Activated CD4-positive, alpha-beta T cell treated with anti-CD3 and anti-CD28 coated beads, Interleukin-2, Interleukin-4, amounts not matched to agents 100 ng/mL and 50 ng/mL, durations not matched to agents 16 hours and 8 hours (primary cell): Measurements from ENCODE around the gene ABHD12B.
"Not testable (repeated sequence)": the region's sequence is repeated elsewhere in the genome, so short reads cannot be mapped to it uniquely, and the experiment has no call there.

Experiments used
- DNase-seq: peaks from one replicate; pipeline ENCODE4 v3.0.0-alpha.2; 2020; ENCODE audit warnings: low spot score

The ABHD12B gene

DNA sequence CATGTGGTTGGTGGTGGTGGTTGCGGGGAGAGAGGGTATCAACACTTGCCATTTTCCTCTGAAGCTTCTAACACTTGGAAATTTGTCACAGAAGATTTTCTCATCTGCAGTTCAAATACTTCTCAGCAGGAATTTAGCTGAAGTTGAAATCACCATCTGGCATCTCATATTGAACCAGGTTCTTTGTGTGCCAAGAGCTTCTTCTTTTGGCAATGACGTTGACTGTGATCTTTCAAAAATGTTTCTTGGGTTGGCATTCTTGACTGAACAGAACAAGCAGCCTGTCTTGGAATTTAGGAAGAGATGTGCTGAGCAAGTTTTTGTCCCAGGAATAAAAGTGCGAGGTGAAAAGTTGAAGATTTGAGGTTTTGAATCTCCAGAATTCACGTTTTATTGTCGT is 32.2 kb upstream of the ABHD12B start:
- DNase-seq: no peak

DNA sequence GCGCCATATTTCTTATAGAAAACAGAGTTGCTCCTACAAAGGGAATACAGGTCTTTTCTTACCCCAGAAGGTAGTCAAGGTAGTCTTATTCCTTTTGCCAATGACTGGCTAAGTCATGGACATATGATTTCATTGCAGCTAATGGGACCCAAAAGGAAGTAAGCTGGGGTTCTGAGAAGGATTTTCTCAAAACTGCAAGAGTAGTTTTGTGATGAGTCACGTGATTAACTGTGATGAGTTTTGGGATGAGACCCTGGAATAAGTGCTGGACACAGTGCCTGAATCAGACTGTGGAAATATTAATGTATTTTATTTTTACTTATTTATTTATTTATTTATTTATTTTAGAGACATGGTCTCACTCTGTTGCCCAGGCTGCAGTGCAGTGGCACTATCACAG is 27.5 kb upstream of the ABHD12B start:
- no peak for DNase-seq

DNA sequence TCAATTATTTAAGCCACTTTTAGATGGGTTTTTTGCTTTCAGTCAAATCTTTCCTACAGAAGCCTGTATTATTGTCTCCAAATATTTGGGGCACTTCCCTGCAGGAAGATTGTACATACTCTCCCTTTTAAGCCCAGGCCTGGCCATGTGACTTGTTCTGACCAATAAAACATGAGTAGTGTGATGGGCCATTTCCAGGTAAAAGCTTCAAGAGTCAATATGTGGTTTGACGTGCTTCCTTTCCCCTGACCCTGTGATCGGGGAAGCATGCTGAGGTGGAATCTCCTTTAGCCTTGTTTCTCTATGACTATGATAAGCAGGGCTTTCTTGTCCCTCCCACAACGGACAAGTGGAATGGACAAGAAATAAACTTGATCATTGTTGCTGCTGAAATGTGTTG is 26.7 kb upstream of the ABHD12B start:
- DNase-seq: no peak

DNA sequence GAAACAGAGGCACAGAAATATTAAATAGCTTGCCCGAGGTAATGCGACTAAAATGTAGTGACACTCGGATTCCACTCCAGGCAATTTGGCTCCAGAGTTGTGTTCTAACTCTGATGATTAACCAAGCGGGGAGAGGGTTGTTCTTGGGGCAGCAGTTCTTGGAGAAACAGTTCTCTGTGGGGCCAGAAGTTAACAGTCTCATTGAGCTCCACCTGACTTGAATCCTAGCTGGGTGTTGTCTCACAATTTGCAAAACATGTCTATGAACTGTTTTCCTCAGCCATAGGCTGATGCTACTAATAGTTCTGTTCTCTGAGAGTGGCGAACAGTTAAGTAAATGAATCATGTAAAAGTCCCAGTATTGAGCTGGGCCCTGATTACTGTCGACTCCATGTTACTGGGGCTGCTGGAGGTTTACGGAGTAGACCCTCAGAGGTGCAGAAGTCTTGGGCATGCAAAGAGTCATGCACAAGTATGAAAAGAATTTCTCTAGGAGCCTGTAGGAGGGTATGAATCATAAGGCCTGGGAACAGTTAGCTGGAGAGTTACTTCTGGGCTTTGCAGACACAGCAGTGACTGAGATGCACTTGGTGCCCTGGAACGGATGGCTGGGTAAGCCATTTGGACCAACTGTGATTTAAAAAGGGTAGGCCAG is 25.5 kb upstream of the ABHD12B start:
- DNase-seq: no peak

DNA sequence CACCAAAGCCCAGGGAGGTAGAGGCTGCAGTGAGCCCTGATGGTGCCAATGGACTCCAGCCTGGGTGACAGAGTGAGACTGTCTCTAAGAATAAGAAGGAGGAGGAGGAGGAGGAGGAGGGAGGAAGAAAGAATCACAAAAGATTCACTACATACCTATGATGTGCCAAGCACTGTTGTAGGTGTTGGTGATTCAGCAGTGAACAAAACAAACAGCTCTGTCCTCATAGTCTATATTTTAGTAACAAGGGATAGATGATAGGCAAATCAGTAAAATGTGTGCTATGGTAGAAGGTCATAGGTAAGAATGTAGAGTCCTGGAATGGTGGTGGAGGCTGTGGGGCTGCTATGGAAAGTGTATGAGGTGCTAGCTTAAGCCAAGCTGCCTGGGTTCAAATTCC is 18.0 kb upstream of the ABHD12B start:
- DNase-seq: no peak

DNA sequence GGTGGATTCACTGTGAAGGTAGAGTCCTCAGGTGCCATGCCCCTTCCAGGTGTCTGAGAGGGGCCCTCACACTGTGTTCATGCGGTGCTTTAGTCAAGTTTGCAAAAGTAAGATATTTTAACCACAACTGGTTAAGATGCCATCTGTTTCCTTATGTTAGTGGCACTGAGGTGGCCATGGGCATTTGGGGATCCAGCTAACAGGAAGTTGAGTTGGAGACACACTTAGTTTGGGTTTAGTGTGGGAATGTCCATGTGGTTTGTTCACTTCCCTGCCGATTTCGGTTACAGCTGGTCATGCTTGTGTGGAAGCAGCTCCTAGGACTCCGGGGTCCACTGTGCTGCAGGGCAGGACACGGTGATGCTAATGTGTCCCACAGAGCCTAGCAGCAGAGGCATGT is 17.3 kb upstream of the ABHD12B start:
- DNase-seq: no peak

DNA sequence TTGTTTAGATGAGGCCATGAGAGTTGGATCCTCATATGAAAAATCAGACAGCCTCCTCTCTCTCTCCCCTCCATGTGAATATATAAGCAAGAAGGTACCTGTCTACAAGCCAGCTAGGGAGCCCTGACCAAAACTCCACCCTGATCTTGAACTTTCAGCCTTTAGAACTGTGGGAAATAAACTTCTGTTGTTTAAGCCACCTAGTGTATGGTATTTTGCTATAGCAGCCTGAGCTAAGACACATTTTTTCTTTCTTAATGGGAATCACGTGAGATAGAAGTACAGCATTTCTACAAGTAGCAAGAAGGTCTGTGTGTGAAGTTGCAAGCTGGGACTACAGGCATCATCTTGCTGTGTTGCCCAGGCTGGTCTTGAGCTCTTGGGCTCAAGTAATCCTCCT is 16.3 kb upstream of the ABHD12B start:
- no peak for DNase-seq

DNA sequence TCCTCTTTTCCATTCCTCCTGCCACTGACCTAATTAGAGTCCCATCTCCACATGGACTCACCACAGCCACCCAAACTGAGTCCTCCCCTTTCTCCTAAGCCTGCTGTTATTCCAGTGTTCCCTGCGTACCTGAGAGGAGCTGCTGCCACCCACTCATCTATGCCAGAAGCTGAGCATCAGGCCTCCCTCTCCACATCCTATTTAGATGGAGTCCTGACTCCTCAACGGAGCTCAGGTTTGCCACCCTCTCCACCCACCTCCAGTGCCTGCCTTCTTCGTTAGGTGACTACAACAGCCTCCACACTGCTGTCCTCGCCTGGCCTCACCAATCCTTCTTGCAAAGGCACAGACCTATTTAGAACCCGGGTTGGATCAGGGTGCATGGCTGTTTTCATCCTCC is 15.2 kb upstream of the ABHD12B start:
- DNase-seq: no peak

DNA sequence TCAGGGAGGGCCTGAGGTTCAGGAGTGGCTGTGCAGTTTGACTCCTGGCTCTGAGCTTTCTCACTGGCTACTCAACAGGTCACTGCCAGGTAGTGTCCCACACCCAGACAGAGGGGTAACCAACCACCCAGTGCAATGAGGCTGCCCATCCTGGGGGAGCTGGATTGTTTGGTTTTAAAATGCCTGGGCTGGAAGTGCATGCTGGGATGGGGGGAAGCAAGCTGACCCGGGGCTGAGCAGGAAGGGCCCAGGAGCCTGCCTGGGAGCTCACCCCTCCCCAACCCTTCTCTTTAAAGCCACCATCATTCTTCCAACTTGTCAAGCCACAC is 12.6 kb upstream of the ABHD12B start:
- DNase-seq: no peak

DNA sequence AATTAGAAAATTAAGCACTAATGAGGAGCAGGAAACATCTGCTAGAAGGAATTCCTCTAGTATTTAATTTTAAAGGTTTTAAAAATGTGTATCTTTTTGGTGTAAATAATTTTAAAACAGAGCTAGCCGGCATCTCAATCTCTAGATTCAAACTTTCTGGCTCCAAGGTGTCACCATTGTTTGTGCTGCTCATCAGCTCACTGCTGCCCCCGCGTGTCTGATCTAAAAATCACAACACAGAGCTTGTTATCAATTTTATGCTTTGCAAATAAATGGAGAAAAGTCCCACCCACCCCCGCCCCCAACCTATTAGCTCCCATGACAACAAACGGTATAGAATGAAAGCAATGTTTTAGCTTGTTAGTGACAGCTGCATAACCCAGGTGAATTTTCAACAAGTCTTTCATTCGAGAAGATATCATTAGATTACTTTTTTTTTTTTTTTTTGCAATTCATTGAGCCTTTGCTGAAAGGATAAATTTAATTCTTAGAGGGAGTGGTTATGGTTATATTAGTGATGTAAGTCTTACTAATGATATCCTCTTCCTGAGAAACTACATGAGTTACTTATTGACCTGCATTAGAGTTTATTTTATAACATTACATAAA is 11.3 kb upstream of the ABHD12B start:
- peak; percentile 86 for DNase-seq

DNA sequence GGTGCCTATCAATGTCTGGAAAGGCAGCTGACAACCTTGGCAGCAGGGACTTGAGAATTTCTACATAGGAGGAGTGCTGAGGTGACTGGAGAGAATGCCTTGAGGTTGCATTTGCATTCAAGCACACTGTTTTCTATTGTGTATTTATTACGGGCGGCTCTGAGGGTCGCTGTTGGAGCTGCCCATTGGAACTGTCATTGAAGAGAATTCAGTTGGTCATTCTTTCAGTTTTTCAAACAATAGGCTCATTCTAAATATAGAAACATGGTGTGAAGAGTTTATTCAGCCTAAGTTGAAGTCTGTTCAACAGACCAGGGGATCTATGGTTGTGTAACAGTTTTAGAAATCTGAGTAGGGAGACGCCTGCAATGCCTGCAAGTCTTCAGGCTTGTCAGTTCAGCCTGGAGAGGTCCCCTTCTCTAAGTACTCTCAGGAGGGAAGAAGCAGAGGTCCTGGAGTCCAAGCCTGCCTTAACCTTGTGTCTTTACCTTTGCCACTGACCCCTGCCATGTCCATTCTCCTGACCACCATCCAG is 9.8 kb upstream of the ABHD12B start:
- DNase-seq: no peak

DNA sequence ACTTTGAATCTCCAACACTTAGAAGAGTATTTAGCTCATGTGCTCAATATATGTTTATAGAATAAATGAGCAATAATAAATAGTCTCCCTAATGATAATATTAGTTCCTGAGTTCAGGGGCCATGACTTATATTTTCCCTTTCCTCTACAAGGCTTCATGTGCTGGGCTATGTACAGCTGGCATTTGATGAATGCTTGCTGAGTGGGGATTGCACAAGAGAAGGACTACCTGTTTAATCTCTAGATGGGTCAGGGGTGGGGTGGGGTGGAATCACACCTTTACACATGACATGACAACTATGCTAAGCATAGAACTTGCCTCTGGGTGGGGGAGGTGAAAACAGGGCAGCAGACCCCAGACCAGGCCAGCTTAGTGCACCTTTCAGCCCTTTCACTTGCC is 7.6 kb upstream of the ABHD12B start:
- DNase-seq: no peak

DNA sequence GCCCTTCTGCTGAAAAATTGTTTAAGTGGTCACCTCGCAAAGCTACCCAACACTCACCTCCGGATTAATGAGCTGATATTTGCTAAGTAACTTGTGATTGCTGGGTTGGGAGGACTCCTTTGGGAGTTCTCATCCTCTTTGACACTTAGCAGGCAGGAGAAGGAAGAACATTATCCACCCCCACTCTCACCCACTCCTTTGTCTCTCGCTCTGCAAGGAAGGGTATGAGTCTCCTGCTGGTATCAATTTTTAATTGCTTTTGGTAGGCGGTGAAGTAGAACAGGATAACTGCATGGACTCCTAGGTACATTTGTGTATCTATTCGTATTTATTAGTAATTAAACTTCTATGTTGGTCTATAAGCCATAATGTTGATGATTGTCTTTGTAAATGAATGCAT is 6.9 kb upstream of the ABHD12B start:
- no peak for DNase-seq

DNA sequence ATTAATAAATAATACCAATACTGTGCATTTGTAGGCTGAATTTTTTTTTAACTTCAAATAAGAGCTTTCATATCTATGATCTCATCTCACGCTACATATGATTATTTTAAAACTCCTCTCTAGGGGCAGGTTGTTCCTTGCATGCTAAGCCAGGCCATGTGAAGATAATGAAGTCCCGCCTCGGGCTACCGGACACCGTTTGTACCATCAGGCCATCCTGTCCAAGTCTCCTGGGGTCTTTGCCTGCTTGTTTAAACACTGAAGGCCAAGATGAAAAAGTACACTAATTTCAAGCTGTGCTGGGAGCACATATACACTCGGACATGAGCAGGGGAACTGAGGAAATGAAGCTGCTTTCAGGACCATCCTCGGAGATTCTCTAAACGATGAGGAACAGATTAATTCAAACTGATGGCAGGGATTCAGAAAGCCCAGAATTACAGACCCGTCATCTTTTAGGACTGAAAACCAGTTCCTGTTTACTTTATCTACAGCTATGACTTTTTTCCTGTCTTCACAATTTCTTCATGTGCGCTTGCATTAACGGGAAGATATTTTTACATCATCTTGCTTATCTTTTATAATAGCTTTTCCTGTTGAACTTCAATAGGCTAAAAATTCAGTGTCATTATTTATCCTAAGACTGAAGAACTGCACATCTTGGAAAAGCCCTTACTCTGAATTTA is 6.3 kb upstream of the ABHD12B start:
- no peak for DNase-seq

DNA sequence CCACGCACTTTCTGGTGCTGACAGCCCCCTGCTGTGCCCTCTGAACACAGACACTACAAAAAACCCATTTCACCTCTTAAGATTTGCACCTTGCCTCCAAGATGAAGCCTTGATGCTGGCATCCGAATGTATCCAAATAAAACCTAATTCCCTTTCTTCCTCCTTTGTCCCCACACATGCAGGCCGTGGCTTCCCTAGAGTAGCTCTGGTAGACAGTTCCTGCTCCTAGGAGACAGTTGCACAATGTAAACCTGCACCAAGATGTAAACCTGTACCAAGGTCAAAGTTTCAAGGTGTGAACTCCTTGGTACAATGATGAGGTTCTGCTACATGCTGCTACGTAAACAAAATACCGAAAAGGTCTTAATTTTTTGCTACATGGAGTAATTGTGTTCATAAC is 625 bp upstream of the ABHD12B start:
- no peak for DNase-seq

DNA sequence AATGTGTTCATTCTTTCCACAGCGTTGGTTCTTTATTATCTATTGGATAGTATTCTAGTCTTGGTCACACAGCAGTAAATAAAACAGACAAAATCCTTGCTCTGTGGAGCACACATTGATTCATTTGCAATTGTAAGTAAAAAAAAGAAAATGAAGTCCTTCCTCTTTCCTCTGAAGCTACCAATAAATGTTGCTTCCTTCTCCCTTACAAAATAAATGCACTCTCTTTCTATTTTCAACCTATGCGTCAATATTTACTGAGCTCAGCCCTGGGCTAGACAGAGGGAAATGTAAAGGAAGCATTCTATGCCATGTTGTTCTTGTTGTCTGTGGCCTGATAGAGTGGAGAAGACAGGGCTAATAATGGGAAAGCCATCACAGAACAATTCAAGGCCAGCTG is 2.9 kb downstream of the ABHD12B start:
- DNase-seq: no peak

DNA sequence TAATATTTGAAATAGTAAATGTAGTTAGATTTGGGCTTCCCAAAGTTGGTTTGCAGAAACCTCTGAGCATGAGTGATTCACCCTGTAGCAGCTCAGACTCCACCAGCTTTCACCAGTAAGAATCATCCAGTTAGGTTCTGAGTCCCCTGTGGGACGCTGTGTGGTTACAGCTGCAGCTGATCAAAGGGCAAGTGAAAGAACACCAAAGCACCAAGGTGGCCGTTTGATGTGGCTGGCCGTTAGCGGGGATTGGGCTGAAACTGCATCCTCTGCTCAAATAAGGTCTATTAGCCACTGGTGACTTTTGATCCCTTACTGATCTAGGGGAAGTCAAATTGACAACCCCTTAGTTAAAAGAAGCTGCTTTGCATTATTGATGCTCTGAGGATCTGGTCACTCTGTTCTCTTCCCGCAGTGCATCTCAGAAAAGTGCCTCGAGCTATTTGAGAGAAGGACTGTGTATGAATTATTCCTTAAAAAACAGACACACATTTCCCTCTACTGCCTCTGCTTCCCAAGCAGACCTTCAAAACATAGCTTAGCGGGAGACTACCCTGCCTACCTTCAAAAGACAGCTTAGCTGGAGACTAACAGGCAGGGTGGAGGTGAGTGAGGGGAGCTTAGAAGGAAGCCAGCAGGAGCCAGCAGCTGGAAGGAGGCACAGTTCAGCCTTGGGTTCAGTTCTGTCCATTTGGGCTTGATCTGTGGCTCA is 3.7 kb downstream of the ABHD12B start:
- peak; percentile 77 for DNase-seq

DNA sequence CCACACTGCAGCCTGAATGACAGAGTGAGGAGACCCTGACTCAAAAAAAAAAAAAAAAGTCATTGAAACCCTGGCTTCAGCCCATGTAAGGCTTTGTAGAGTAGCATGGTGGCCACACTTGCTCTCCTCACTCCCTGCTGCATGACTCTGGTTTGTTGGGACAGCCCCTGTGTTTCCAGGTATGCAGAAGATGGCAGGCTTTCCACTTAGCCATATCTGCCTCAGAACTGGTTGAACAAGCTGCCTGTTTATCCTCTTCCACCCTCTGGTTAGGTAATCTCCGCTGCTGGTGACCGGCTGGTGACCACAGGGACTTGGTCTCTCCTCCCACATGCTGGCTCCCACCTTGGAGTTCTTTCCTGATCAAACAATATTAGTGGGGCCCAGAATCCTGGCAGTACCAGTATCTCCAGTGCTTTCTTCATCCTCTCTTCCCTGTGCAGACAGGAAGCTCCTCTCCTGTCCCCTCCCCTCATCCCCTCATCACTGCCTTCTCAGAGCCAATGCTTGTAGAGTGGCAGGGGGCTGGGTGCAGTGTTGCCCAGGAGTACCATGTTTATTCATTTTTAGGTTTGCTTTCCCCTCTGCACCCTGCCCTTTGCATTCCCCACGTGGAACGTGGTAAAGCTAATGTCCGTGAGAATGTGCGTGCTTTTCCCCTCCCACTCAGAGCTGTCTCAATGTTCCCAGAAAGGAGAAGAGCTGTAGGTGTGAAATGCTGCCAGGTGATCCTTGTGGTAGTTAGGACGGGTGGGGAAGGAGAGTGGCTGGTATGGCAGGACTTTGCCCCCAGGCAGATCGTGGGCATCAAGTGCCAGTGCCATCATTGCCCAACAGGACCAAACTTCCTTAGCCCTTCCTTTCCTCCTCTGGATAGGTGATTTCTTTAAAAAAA is 11.3 kb downstream of the ABHD12B start:
- no peak for DNase-seq

DNA sequence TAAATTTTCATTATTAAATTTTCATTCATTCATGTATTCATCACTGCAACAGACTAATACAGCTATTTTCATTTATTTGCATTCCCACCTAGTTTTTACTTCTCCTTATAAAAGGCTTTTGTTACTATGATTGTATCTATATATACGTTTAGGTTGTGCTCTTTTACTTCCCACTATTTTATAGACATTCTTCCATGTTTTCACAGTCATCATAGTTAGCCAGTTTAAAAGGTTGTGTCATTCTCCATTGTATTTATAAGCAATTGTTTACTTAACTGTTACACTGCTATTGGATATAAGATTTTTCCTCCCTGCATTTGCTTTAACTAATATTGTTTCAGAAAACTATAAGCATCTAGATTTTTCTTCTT is 12.0 kb downstream of the ABHD12B start:
- no peak for DNase-seq

DNA sequence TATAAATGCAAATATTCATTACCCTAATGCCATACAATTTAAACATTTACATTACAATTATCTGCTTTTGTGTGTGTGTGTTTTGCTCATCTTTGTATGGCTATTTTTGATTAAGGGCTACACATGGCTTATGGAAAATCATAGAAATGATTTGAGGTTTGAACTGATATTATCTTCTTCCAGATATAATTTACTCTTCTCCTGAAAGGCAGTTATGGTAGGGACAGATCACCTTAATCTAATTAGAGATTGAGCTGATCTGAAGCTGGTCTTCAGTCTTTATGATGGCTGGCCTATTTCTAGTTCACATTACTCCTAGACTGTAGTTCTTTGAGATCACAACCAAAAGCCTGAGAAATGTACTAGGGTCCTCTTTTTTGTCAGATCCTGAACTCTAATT is 15.6 kb downstream of the ABHD12B start:
- DNase-seq: no peak

DNA sequence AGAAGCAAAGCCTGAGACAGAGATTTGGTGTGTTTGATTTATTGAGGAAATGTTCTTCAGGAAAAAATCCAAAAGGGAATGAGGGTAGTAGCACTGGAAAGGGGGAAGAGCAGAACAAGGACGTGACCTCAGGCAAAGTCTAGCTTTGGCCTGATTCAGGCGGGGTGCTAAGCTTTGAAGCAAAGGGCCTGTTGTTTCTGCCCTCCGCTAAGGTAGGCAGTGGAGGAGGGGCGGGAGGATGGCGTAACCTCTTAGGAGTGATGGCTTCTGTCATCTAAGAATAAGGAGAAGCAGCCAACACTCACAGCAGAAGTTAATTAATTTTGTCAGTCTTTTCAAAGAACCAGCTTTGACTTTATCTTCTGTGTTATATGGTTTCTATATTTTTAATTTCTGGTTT is 20.4 kb downstream of the ABHD12B start:
- no peak for DNase-seq

DNA sequence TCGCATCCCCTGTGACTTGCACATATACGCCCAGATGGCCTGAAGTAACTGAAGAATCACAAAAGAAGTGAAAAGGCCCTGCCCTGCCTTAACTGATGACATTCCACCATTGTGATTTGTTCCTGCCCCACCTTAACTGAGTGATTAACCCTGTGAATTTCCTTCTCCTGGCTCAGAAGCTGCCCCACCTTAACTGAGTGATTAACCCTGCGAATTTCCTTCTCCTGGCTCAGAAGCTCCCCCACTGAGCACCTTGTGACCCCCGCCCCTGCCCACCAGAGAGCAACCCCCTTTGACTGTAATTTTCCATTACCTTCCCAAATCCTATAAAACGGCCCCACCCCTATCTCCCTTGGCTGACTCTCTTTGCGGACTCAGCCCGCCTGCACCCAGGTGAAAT is 24.6 kb downstream of the ABHD12B start:
- not testable (repeated sequence) for DNase-seq
